ENCODE measurements around the gene RAB38.

The RAB38 gene

DNA sequence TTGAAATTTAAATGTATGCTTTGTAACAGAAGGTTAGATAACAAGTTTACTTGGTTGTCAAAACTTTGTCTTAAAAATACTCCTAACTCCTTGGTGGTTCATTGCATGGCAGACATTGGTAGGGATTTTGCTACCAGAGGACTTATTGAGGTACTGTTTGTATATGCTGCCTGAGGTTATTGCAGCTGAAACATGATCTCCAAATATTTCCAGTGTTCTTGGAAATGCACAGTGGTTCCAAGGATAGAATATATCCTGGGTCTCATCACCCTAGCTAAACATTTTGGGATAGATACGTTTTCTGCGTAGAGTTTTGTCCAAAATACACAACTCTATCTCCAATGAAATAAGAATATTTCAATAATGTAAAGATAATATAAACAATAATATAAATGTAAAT lies 109.2 kb downstream of the RAB38 start:
- no peak for TF ChIP-seq TARDBP (IDR thresholded peaks at IDR 0.05)
- no peak for TF ChIP-seq LEF1 (IDR thresholded peaks at IDR 0.05; ENCODE audit: borderline replicate concordance)
- no peak for TF ChIP-seq FOXM1 (IDR thresholded peaks at IDR 0.05; ENCODE audit: borderline replicate concordance)
- no peak for TF ChIP-seq CTBP1 (IDR thresholded peaks at IDR 0.05; ENCODE audit: borderline replicate concordance)
- no peak for TF ChIP-seq FOXA1 (IDR thresholded peaks at IDR 0.05)
- TF ChIP-seq SUZ12 (IDR thresholded peaks at IDR 0.05): no peak
- TF ChIP-seq HDGF (IDR thresholded peaks at IDR 0.05; ENCODE audit: borderline replicate concordance): no peak
- TF ChIP-seq ELF4 (IDR thresholded peaks at IDR 0.05): no peak
- TF ChIP-seq ZNF384 (IDR thresholded peaks at IDR 0.05): no peak
- CTCF ChIA-PET: no interaction called here
- no peak for DNase-seq (ENCODE audit: extremely low spot score)
- POLR2A ChIA-PET: no interaction called here

DNA sequence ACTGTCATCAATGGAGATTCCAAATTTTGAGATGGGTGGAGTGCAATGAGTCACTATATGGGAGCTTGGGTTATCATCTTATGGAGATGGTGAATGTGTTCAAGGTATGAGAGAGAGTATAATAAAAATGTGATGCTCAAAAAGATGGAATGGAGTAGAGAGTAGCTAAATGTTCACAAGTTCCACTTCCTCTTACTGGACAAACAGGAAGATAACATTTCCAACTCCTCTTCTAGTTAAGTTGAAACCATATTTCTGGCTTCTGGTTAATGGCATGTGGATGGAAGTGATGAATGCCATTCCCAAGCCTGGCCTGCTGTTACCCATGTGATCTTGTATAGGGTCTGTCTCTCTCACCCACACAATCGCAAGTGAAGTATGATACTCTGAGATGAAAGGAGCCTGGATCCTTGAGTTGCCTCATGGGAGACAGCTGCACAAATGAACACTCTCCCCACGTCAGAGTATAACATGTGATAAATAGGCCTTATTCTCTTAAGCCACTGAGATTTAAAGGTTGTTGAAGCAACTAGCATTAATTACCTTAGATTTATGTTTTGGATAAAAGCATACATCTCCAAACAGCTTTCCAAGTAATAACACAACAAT lies 111.0 kb downstream of the RAB38 start:
- no peak for DNase-seq (ENCODE audit: extremely low spot score)
- ChIA-PET POLR2A (no interaction called here), CTCF (no interaction called here)
- TF ChIP-seq SP1 (IDR thresholded peaks at IDR 0.05): no peak
- TF ChIP-seq NFRKB (IDR thresholded peaks at IDR 0.05): no peak
- no peak for TF ChIP-seq SUZ12 (IDR thresholded peaks at IDR 0.05)
- TF ChIP-seq, protein P1, sequence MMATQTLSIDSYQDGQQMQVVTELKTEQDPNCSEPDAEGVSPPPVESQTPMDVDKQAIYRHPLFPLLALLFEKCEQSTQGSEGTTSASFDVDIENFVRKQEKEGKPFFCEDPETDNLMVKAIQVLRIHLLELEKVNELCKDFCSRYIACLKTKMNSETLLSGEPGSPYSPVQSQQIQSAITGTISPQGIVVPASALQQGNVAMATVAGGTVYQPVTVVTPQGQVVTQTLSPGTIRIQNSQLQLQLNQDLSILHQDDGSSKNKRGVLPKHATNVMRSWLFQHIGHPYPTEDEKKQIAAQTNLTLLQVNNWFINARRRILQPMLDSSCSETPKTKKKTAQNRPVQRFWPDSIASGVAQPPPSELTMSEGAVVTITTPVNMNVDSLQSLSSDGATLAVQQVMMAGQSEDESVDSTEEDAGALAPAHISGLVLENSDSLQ (IDR thresholded peaks at IDR 0.05): no peak
- no peak for TF ChIP-seq LEF1 (IDR thresholded peaks at IDR 0.05; ENCODE audit: borderline replicate concordance)
- no peak for TF ChIP-seq CTBP1 (IDR thresholded peaks at IDR 0.05; ENCODE audit: borderline replicate concordance)
